HepG2 (cell line): ENCODE measurements around the gene PDILT. TPM values are rescaled to one million over a fixed set of nuclear protein-coding genes. Genes with fewer than 3 reads are reported as not detected.

ENCODE experiments used
- EP300 ChIP-seq, 3 experiments: sonication (generic) in 1 of 3; formaldehyde crosslinking in 1 of 3; IDR thresholded peaks; 2 replicates each; pipeline versions ENCODE4 v1.5.1 to v1.6.1; 2011 to 2020; ENCODE audit warnings: low read depth in 2 of 3, low read length in 2 of 3, borderline replicate concordance in 1 of 3, improper control_type of control experiment in 1 of 3, mild to moderate bottlenecking in 1 of 3, missing genetic modification reagents in 1 of 3, moderate library complexity in 1 of 3
- FOXP1 ChIP-seq, 2 experiments: fragments of 450-650 bp in 1 of 2; IDR thresholded peaks; 2 replicates each; pipeline ENCODE4 v1.6.1; 2017 to 2018; ENCODE audit warnings: antibody characterized with exemption in 1 of 2
- PATZ1 ChIP-seq: sonication (generic); formaldehyde crosslinking; IDR thresholded peaks from 2 replicates; pipeline ENCODE4 v1.4.0; 2020; ENCODE audit warnings: missing genetic modification reagents
- PAXIP1 ChIP-seq: sonication (generic); formaldehyde crosslinking; conservative IDR thresholded peaks from 2 replicates; pipeline ENCODE4 v1.4.0; 2020; ENCODE audit warnings: mild to moderate bottlenecking, missing genetic modification reagents, moderate library complexity
- SOX6 ChIP-seq, 2 experiments: fragments of 450-650 bp in 1 of 2; sonication (generic) in 1 of 2; formaldehyde crosslinking in 1 of 2; IDR thresholded peaks; 2 replicates each; pipeline versions ENCODE4 v1.4.0 to v1.6.1; 2017 to 2020; ENCODE audit warnings: antibody characterized with exemption in 1 of 2, mild to moderate bottlenecking in 1 of 2, missing genetic modification reagents in 1 of 2
- TRIM24 ChIP-seq: sonication (generic); formaldehyde crosslinking; IDR thresholded peaks from 2 replicates; pipeline ENCODE4 v1.8.0; 2022; ENCODE audit warnings: mild to moderate bottlenecking, missing genetic modification reagents
- ZNF329 ChIP-seq: sonication (generic); formaldehyde crosslinking; IDR thresholded peaks from 2 replicates; pipeline ENCODE4 v1.9.0; 2021; ENCODE audit warnings: low read depth, mild to moderate bottlenecking, missing genetic modification reagents
- ZNF460 ChIP-seq: sonication (generic); formaldehyde crosslinking; IDR thresholded peaks from 2 replicates; pipeline ENCODE4 v1.5.1; 2020; ENCODE audit warnings: missing genetic modification reagents, mild to moderate bottlenecking, borderline replicate concordance
- ZUFSP ChIP-seq: sonication (generic); formaldehyde crosslinking; IDR thresholded peaks from 2 replicates; pipeline ENCODE4 v1.9.0; 2021; ENCODE audit warnings: missing genetic modification reagents, mild to moderate bottlenecking, borderline replicate concordance
- polyA plus RNA-seq, 8 experiments: library from polyadenylated mRNA; depleted of rRNA in 3 of 8; stranded (reverse) in 7 of 8; unstranded in 1 of 8; fragments of >200 nt; fragmentation: Illumina TruSeq in 4 of 8; extraction: Trizol in 4 of 8; gene quantifications; 2 replicates each; pipeline versions ENCODE4 v1.2.1 to v1.2.3, GENCODE V29; 2011 to 2016; ENCODE audit warnings: low read depth in 4 of 8, missing spikeins in 1 of 8, mixed read lengths in 1 of 8; ENCODE audit not compliant: insufficient read depth in 1 of 8
- total RNA-seq, 5 experiments: library from RNA; depleted of rRNA; stranded (reverse); fragments of >200 nt; fragmentation: Illumina TruSeq; extraction: Trizol; gene quantifications; 2 replicates each; pipeline ENCODE4 v1.2.3, GENCODE V29; 2016; ENCODE audit warnings: low read depth in 1 of 5
- TF ChIP-seq, protein P1 (sequence below), 2 experiments: IDR thresholded peaks; 2 replicates each; pipeline ENCODE4 v1.6.1; 2011 to 2012; ENCODE audit warnings: low read length in 2 of 2, borderline replicate concordance in 1 of 2, low read depth in 1 of 2, mild to moderate bottlenecking in 1 of 2, moderate library complexity in 1 of 2
- TF ChIP-seq, protein P2 (sequence below): IDR thresholded peaks from 2 replicates; pipeline ENCODE4 v1.6.1; 2012; ENCODE audit warnings: low read depth, low read length, improper control_type of control experiment

The PDILT gene
- total and polyA plus RNA-seq, 2 of the 13 experiments (the other 11 are each of a cell fraction or from before 2014, with no cell fraction given): not detected

- TF ChIP-seq EP300 (IDR thresholded peaks at IDR 0.05; ENCODE audit: low read depth in 2 of 2, low read length in 2 of 2) (0 out of 4 replicates have a peak, but pooled peaks of 1 of the 2 experiments have one; percentile 25), EP300 (CRISPR knock-in tag; IDR thresholded peaks at IDR 0.05; ENCODE audit: borderline replicate concordance) (no peak), PAXIP1 (CRISPR knock-in tag) (peak; percentile 64), PATZ1 (CRISPR knock-in tag) (no peak), ZNF329 (no peak), ZUFSP (CRISPR knock-in tag) (no peak), ZNF460 (CRISPR knock-in tag) (peak; percentile 58; the same call in 1 of the 2 replicates), TRIM24 (CRISPR knock-in tag) (no peak), FOXP1 (IDR thresholded peaks at IDR 0.05) (peak; percentile 44; the same call in 1 of the 2 replicates), FOXP1 (CRISPR knock-in tag; IDR thresholded peaks at IDR 0.05) (no peak), SOX6 (IDR thresholded peaks at IDR 0.05) (no peak), SOX6 (CRISPR knock-in tag; IDR thresholded peaks at IDR 0.05) (peak; percentile 54; the same call in 1 of the 2 replicates)
- TF ChIP-seq, protein P1, sequence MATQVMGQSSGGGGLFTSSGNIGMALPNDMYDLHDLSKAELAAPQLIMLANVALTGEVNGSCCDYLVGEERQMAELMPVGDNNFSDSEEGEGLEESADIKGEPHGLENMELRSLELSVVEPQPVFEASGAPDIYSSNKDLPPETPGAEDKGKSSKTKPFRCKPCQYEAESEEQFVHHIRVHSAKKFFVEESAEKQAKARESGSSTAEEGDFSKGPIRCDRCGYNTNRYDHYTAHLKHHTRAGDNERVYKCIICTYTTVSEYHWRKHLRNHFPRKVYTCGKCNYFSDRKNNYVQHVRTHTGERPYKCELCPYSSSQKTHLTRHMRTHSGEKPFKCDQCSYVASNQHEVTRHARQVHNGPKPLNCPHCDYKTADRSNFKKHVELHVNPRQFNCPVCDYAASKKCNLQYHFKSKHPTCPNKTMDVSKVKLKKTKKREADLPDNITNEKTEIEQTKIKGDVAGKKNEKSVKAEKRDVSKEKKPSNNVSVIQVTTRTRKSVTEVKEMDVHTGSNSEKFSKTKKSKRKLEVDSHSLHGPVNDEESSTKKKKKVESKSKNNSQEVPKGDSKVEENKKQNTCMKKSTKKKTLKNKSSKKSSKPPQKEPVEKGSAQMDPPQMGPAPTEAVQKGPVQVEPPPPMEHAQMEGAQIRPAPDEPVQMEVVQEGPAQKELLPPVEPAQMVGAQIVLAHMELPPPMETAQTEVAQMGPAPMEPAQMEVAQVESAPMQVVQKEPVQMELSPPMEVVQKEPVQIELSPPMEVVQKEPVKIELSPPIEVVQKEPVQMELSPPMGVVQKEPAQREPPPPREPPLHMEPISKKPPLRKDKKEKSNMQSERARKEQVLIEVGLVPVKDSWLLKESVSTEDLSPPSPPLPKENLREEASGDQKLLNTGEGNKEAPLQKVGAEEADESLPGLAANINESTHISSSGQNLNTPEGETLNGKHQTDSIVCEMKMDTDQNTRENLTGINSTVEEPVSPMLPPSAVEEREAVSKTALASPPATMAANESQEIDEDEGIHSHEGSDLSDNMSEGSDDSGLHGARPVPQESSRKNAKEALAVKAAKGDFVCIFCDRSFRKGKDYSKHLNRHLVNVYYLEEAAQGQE (IDR thresholded peaks at IDR 0.05; ENCODE audit: borderline replicate concordance in 1 of 2, low read depth in 1 of 2, low read length in 2 of 2): no peak
- TF ChIP-seq, protein P2, sequence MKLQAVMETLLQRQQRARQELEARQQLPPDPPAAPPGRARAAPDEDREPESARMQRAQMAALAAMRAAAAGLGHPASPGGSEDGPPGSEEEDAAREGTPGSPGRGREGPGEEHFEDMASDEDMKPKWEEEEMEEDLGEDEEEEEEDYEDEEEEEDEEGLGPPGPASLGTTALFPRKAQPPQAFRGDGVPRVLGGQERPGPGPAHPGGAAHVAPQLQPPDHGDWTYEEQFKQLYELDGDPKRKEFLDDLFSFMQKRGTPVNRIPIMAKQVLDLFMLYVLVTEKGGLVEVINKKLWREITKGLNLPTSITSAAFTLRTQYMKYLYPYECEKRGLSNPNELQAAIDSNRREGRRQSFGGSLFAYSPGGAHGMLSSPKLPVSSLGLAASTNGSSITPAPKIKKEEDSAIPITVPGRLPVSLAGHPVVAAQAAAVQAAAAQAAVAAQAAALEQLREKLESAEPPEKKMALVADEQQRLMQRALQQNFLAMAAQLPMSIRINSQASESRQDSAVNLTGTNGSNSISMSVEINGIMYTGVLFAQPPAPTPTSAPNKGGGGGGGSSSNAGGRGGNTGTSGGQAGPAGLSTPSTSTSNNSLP: 0 out of 2 replicates have a peak, but pooled peaks have one; percentile 25
These were observed 49.3 kb downstream of the PDILT start (continued) for GRCh38 chr16:20355114-20355782.
